BLaER1 treated with 17β-estradiol and CSF1 and Interleukin-3, amounts not matched to agents 10 nM and 100 nM (cell line): Measurements from ENCODE around the gene RELN.

ENCODE experiments used
- H3K27ac ChIP-seq, 11 experiments: shearing (Covaris generic); formaldehyde crosslinking; 2 replicates each; pipeline ENCODE4 v1.8.1; 2022
- H3K27me3 ChIP-seq, 11 experiments: shearing (Covaris generic); formaldehyde crosslinking; 2 replicates each; pipeline ENCODE4 v1.8.1; 2022
- H3K36me3 ChIP-seq, 11 experiments: shearing (Covaris generic); formaldehyde crosslinking; 2 replicates each; pipeline ENCODE4 v1.8.1; 2022
- H3K4me1 ChIP-seq, 10 experiments: shearing (Covaris generic); formaldehyde crosslinking; 2 replicates each; pipeline ENCODE4 v1.8.1; 2022
- H3K4me2 ChIP-seq, 11 experiments: shearing (Covaris generic); formaldehyde crosslinking; 2 replicates each; pipeline ENCODE4 v1.8.1; 2022
- H3K4me3 ChIP-seq, 10 experiments: shearing (Covaris generic); formaldehyde crosslinking; 2 replicates each; pipeline ENCODE4 v1.8.1; 2022
- H3K9ac ChIP-seq, 11 experiments: shearing (Covaris generic); formaldehyde crosslinking; 2 replicates each; pipeline ENCODE4 v1.8.1; 2022
- H3K9me3 ChIP-seq, 11 experiments: shearing (Covaris generic); formaldehyde crosslinking; replicated peaks in 1 of 11; 2 replicates each; pipeline ENCODE4 v1.8.1; 2022
- H4K20me1 ChIP-seq, 11 experiments: shearing (Covaris generic); formaldehyde crosslinking; 2 replicates each; pipeline ENCODE4 v1.8.1; 2022
- Cebpa-rat ChIP-seq, 11 experiments: shearing (Covaris generic); IDR thresholded peaks; 2 replicates each; pipeline ENCODE4 v1.8.1; 2022

Gene RELN

GRCh38 chr7:104018425-104018824, 29.0 kb upstream of the RELN start:
- Histone ChIP-seq H3K36me3 (no peaks in the 10 kb centered on the region), H3K27me3 (no peaks in the 10 kb centered on the region), H3K4me1 (peaks cover 0 to 12% (median 6%) of the 10 kb centered on the region in 10 experiments; a peak in 9 of 20 replicates), H4K20me1 (no peaks in the 10 kb centered on the region), H3K4me2 (no peak overlapping the region), H3K9me3 (peaks cover 10 to 19% (median 18%) of the 10 kb centered on the region in 11 experiments; a peak in 21 of 22 replicates), H3K4me3 (no peak overlapping the region), H3K27ac (no peak overlapping the region), H3K9ac (no peak overlapping the region)
- TF ChIP-seq Cebpa-rat (IDR thresholded peaks at IDR 0.05), result no peak

GRCh38 chr7:104017001-104017400, 27.5 kb upstream of the RELN start:
- no peak for TF ChIP-seq Cebpa-rat (IDR thresholded peaks at IDR 0.05)
- Histone ChIP-seq H3K4me1 (peaks cover 0 to 12% (median 6%) of the 10 kb centered on the region in 10 experiments; a peak in 9 of 20 replicates), H3K4me3 (no peak overlapping the region), H3K4me2 (peak overlapping the region in 8 of 11 experiments; percentile 2 to 58 (median 26); a peak in 9 of 22 replicates), H3K27ac (no peak overlapping the region), H3K36me3 (no peaks in the 10 kb centered on the region), H3K27me3 (no peaks in the 10 kb centered on the region), H3K9ac (no peak overlapping the region), H4K20me1 (no peaks in the 10 kb centered on the region), H3K9me3 (peaks cover 2 to 6% (median 5%) of the 10 kb centered on the region in 11 experiments; a peak in 20 of 22 replicates)

GRCh38 chr7:104012835-104013234, 23.4 kb upstream of the RELN start:
- Histone ChIP-seq H3K9me3 (no peaks in the 10 kb centered on the region), H3K4me3 (no peak overlapping the region), H3K4me1 (peaks cover 0 to 12% (median 6%) of the 10 kb centered on the region in 10 experiments; a peak in 9 of 20 replicates), H3K27me3 (no peaks in the 10 kb centered on the region), H3K9ac (no peak overlapping the region), H3K4me2 (no peak overlapping the region), H4K20me1 (no peaks in the 10 kb centered on the region), H3K36me3 (no peaks in the 10 kb centered on the region), H3K27ac (no peak overlapping the region)
- TF ChIP-seq Cebpa-rat (IDR thresholded peaks at IDR 0.05), result no peak

GRCh38 chr7:104011829-104012228, 22.4 kb upstream of the RELN start:
- Histone ChIP-seq H4K20me1 (no peaks in the 10 kb centered on the region), H3K36me3 (no peaks in the 10 kb centered on the region), H3K4me2 (no peak overlapping the region), H3K27me3 (no peaks in the 10 kb centered on the region), H3K27ac (no peak overlapping the region), H3K9ac (no peak overlapping the region), H3K4me3 (no peak overlapping the region), H3K9me3 (no peaks in the 10 kb centered on the region), H3K4me1 (peaks cover 0 to 6% (median 2%) of the 10 kb centered on the region in 10 experiments; a peak in 9 of 20 replicates)
- TF ChIP-seq Cebpa-rat (IDR thresholded peaks at IDR 0.05), result no peak

- Histone ChIP-seq H3K4me1 (no peaks in the 10 kb centered on the region), H3K9ac (no peak overlapping the region), H3K4me3 (no peak overlapping the region), H4K20me1 (no peaks in the 10 kb centered on the region), H3K4me2 (no peak overlapping the region), H3K9me3 (no peaks in the 10 kb centered on the region), H3K27me3 (no peaks in the 10 kb centered on the region), H3K36me3 (no peaks in the 10 kb centered on the region), H3K27ac (no peak overlapping the region)
- TF ChIP-seq Cebpa-rat (IDR thresholded peaks at IDR 0.05), result no peak
Measured at GRCh38 chr7:104010052-104010909, 20.8 kb upstream of the RELN start.

- Histone ChIP-seq H3K36me3 (no peaks in the 10 kb centered on the region), H3K27me3 (no peaks in the 10 kb centered on the region), H3K4me3 (no peak overlapping the region), H3K9ac (no peak overlapping the region), H4K20me1 (no peaks in the 10 kb centered on the region), H3K4me2 (no peak overlapping the region), H3K4me1 (no peaks in the 10 kb centered on the region), H3K27ac (no peak overlapping the region), H3K9me3 (no peaks in the 10 kb centered on the region)
- no peak for TF ChIP-seq Cebpa-rat (IDR thresholded peaks at IDR 0.05)
Measured at GRCh38 chr7:104008107-104008506, 18.6 kb upstream of the RELN start.

- H3K27ac ChIP-seq, result no peak overlapping the region
- no peaks in the 10 kb centered on the region for H3K27me3 ChIP-seq
- TF ChIP-seq Cebpa-rat (IDR thresholded peaks at IDR 0.05), result no peak
- H3K4me3 ChIP-seq, result no peak overlapping the region
- H3K9me3 ChIP-seq, result no peaks in the 10 kb centered on the region
- H4K20me1 ChIP-seq, result no peaks in the 10 kb centered on the region
- no peaks in the 10 kb centered on the region for H3K36me3 ChIP-seq
- no peak overlapping the region for H3K4me2 ChIP-seq
- H3K4me1 ChIP-seq, result no peaks in the 10 kb centered on the region
- H3K9ac ChIP-seq, result no peak overlapping the region
Measured at GRCh38 chr7:104007614-104008013, 18.2 kb upstream of the RELN start.

- Histone ChIP-seq H4K20me1 (no peaks in the 10 kb centered on the region), H3K4me1 (no peaks in the 10 kb centered on the region), H3K27me3 (no peaks in the 10 kb centered on the region), H3K9me3 (no peaks in the 10 kb centered on the region), H3K36me3 (no peaks in the 10 kb centered on the region), H3K9ac (no peak overlapping the region), H3K4me2 (no peak overlapping the region; a peak in 1 of 22 replicates), H3K27ac (no peak overlapping the region), H3K4me3 (no peak overlapping the region)
- no peak for TF ChIP-seq Cebpa-rat (IDR thresholded peaks at IDR 0.05)
Measured at GRCh38 chr7:104005197-104005596, 15.7 kb upstream of the RELN start.

- Histone ChIP-seq H3K9ac (no peak overlapping the region), H3K4me3 (no peak overlapping the region), H3K4me2 (no peak overlapping the region), H3K27me3 (peaks cover 0 to 5% (median 3%) of the 10 kb centered on the region in 11 experiments; a peak in 14 of 22 replicates), H3K4me1 (peaks cover 0 to 7% (median 0%) of the 10 kb centered on the region in 10 experiments; a peak in 3 of 20 replicates), H3K27ac (no peak overlapping the region), H4K20me1 (no peaks in the 10 kb centered on the region), H3K36me3 (no peaks in the 10 kb centered on the region), H3K9me3 (no peaks in the 10 kb centered on the region)
- no peak for TF ChIP-seq Cebpa-rat (IDR thresholded peaks at IDR 0.05)
Measured at GRCh38 chr7:103996639-103997038, 7.2 kb upstream of the RELN start.
